Neural cell (in vitro differentiated cells): Measurements from ENCODE around the gene ACOT2.
"Not testable (repeated sequence)": the region's sequence is repeated elsewhere in the genome, so short reads cannot be mapped to it uniquely, and the experiment has no call there.

Experiments
- CTCF ChIP-seq: fragments of 450-650 bp; IDR thresholded peaks from 2 replicates; pipeline ENCODE4 v1.5.1; 2014; ENCODE audit warnings: antibody characterized with exemption, mild to moderate bottlenecking, moderate library complexity; ENCODE audit not compliant: poor library complexity, severe bottlenecking
- EZH2 ChIP-seq: fragments of 200-600, 300-800 bp; shearing (Covaris generic), sonication (generic); IDR thresholded peaks from 2 replicates; pipeline ENCODE4 v1.6.1; 2014; ENCODE audit warnings: antibody characterized with exemption, low read length, borderline replicate concordance, mild to moderate bottlenecking; ENCODE audit not compliant: insufficient read depth, poor library complexity, severe bottlenecking
- POLR2AphosphoS5 ChIP-seq: IDR thresholded peaks from 2 replicates; pipeline ENCODE4 v1.6.1; 2012
- SMC3 ChIP-seq: fragments of 450-650 bp; conservative IDR thresholded peaks from 2 replicates; pipeline ENCODE4 v1.6.1; 2014; ENCODE audit warnings: antibody characterized with exemption, mild to moderate bottlenecking, moderate library complexity; ENCODE audit not compliant: poor library complexity
- TAF1 ChIP-seq: IDR thresholded peaks from 2 replicates; pipeline ENCODE4 v1.6.1; 2012; ENCODE audit warnings: low read depth

GRCh38 chr14:73590673-73591004, 21.6 kb downstream of the ACOT2 start:
- TF ChIP-seq CTCF, EZH2, TAF1, SMC3, POLR2AphosphoS5: not testable (repeated sequence)
